HepG2 (cell line): ENCODE data around the gene PROC. TPM values are rescaled to one million over a fixed set of nuclear protein-coding genes. Genes with fewer than 3 reads are reported as not detected.

Source experiments
- BCL6 ChIP-seq: IDR thresholded peaks from 2 replicates; pipeline ENCODE4 v1.6.1; 2016; ENCODE audit warnings: missing genetic modification reagents, missing compliant biosample characterization
- CENPX ChIP-seq: sonication (generic); formaldehyde crosslinking; IDR thresholded peaks from 2 replicates; pipeline ENCODE4 v1.9.0; 2021; ENCODE audit warnings: mild to moderate bottlenecking, missing genetic modification reagents, moderate library complexity
- DPF2 ChIP-seq: sonication (generic); formaldehyde crosslinking; IDR thresholded peaks from 2 replicates; pipeline ENCODE4 v1.4.0; 2020; ENCODE audit warnings: mild to moderate bottlenecking, low read depth, missing genetic modification reagents, borderline replicate concordance
- GFI1 ChIP-seq: sonication (generic); formaldehyde crosslinking; IDR thresholded peaks from 2 replicates; pipeline ENCODE4 v1.5.0; 2020; ENCODE audit warnings: missing genetic modification reagents, mild to moderate bottlenecking, borderline replicate concordance
- GTF3A ChIP-seq: sonication (generic); formaldehyde crosslinking; conservative IDR thresholded peaks from 2 replicates; pipeline ENCODE4 v1.4.0; 2020; ENCODE audit warnings: mild to moderate bottlenecking, missing genetic modification reagents
- ISL2 ChIP-seq: sonication (generic); formaldehyde crosslinking; IDR thresholded peaks from 2 replicates; pipeline ENCODE4 v1.5.0; 2020; ENCODE audit warnings: missing genetic modification reagents
- ISX ChIP-seq: sonication (generic); formaldehyde crosslinking; conservative IDR thresholded peaks from 2 replicates; pipeline ENCODE4 v1.5.0; 2020; ENCODE audit warnings: missing genetic modification reagents
- NCOA1 ChIP-seq: sonication (generic); formaldehyde crosslinking; IDR thresholded peaks from 2 replicates; pipeline ENCODE4 v1.9.0; 2021; ENCODE audit warnings: missing genetic modification reagents
- SNAI1 ChIP-seq: sonication (generic); formaldehyde crosslinking; IDR thresholded peaks from 2 replicates; pipeline ENCODE4 v1.5.0; 2020; ENCODE audit warnings: mild to moderate bottlenecking, missing genetic modification reagents, borderline replicate concordance
- ZBTB8A ChIP-seq: sonication (generic); formaldehyde crosslinking; IDR thresholded peaks from 2 replicates; pipeline ENCODE4 v1.4.0; 2020; ENCODE audit warnings: mild to moderate bottlenecking, low read depth, missing genetic modification reagents, borderline replicate concordance
- ZC3H13 ChIP-seq: sonication (generic); formaldehyde crosslinking; IDR thresholded peaks from 2 replicates; pipeline ENCODE4 v1.8.1; 2023; ENCODE audit warnings: mild to moderate bottlenecking, missing genetic modification reagents, moderate library complexity
- ZNF367 ChIP-seq: sonication (generic); formaldehyde crosslinking; IDR thresholded peaks from 2 replicates; pipeline ENCODE4 v1.4.0; 2020; ENCODE audit warnings: missing genetic modification reagents, borderline replicate concordance
- ZNF558 ChIP-seq: sonication (generic); formaldehyde crosslinking; IDR thresholded peaks from 2 replicates; pipeline ENCODE4 v1.9.0; 2022; ENCODE audit warnings: mild to moderate bottlenecking, missing genetic modification reagents, borderline replicate concordance
- ZNF879 ChIP-seq: sonication (generic); formaldehyde crosslinking; IDR thresholded peaks from 2 replicates; pipeline ENCODE4 v1.8.1; 2023; ENCODE audit warnings: missing genetic modification reagents
- polyA plus RNA-seq, 8 experiments: library from polyadenylated mRNA; depleted of rRNA in 3 of 8; stranded (reverse) in 7 of 8; unstranded in 1 of 8; fragments of >200 nt; fragmentation: Illumina TruSeq in 4 of 8; extraction: Trizol in 4 of 8; gene quantifications; 2 replicates each; pipeline versions ENCODE4 v1.2.1 to v1.2.3, GENCODE V29; 2011 to 2016; ENCODE audit warnings: low read depth in 4 of 8, missing spikeins in 1 of 8, mixed read lengths in 1 of 8; ENCODE audit not compliant: insufficient read depth in 1 of 8
- total RNA-seq, 5 experiments: library from RNA; depleted of rRNA; stranded (reverse); fragments of >200 nt; fragmentation: Illumina TruSeq; extraction: Trizol; gene quantifications; 2 replicates each; pipeline ENCODE4 v1.2.3, GENCODE V29; 2016; ENCODE audit warnings: low read depth in 1 of 5
- TF ChIP-seq, protein P1 (sequence below): sonication (generic); formaldehyde crosslinking; IDR thresholded peaks from 2 replicates; pipeline ENCODE4 v1.4.0; 2020; ENCODE audit warnings: mild to moderate bottlenecking, missing genetic modification reagents
- TF ChIP-seq, protein P2 (sequence below): sonication (generic); formaldehyde crosslinking; IDR thresholded peaks from 2 replicates; pipeline ENCODE4 v1.4.0; 2020; ENCODE audit warnings: mild to moderate bottlenecking, missing genetic modification reagents
- TF ChIP-seq, protein P3 (sequence below): sonication (generic); formaldehyde crosslinking; IDR thresholded peaks from 2 replicates; pipeline ENCODE4 v1.4.0; 2020; ENCODE audit warnings: missing genetic modification reagents
- TF ChIP-seq, protein P4 (sequence below): sonication (generic); formaldehyde crosslinking; conservative IDR thresholded peaks from 2 replicates; pipeline ENCODE4 v1.4.0; 2020; ENCODE audit warnings: missing genetic modification reagents
- TF ChIP-seq, protein P5 (sequence below): sonication (generic); formaldehyde crosslinking; IDR thresholded peaks from 2 replicates; pipeline ENCODE4 v1.4.0; 2020; ENCODE audit warnings: mild to moderate bottlenecking, missing genetic modification reagents, borderline replicate concordance
- TF ChIP-seq, protein P6 (sequence below): IDR thresholded peaks from 2 replicates; pipeline ENCODE4 v1.6.1; 2016

PROC gene
- total and polyA plus RNA-seq, 2 of the 13 experiments (the other 11 are each of a cell fraction or from before 2014, with no cell fraction given), result 134 to 185 TPM

DNA sequence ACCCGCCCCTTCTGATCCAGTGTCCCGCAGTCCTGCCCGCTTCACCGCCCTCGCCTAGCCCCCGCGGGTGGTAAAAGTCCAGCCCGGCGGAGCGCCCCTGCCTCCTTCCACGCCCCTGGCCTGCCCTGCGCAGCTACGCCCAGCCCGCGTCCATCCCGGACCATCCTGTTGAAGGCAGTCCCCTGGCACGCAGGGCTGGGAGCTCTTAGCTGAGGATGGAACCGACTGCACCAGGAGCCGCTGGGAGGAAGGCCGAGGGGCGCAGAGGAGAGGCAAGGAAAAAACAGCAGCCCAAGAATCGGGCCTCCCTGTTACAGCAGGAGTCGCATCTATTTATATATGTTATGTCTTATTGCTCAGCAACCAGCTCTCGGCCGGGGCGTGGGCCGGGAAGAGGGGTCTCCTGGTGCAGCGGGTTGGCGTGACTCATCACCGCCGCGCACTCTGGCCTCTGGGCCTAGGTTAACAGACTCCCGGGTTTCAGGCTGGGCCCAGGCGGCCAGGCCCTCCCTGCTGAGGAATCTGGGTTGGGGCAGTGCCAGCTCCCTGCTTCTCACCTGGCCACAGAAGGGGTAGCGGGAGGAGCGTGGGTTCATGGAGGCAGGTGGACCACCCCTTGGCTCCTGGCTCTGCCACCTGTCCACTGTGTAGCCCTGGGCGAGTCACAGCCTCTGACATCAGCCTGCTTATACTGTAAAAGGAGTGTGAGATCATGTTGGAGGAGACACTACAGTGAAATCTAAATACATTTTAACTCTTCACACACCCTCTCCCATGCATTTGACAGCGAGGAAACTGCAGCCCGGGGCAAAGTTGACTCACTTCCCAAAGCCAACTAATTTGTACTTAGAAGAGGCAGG lies 17.1 kb upstream of the PROC start (continued):
- no peak for TF ChIP-seq GTF3A (CRISPR knock-in tag)
- no peak for TF ChIP-seq BCL6
- TF ChIP-seq ZBTB8A (CRISPR knock-in tag), result no peak
- TF ChIP-seq CENPX (CRISPR knock-in tag), result no peak
- no peak for TF ChIP-seq ZC3H13 (CRISPR knock-in tag)
- TF ChIP-seq SNAI1 (CRISPR knock-in tag), result no peak; the same call in 1 of the 2 replicates
- no peak for TF ChIP-seq ISX (CRISPR knock-in tag)
- no peak for TF ChIP-seq ZNF558 (CRISPR knock-in tag)
- no peak for TF ChIP-seq NCOA1 (CRISPR knock-in tag)
- no peak for TF ChIP-seq ZNF879 (CRISPR knock-in tag)
- TF ChIP-seq, protein P1, sequence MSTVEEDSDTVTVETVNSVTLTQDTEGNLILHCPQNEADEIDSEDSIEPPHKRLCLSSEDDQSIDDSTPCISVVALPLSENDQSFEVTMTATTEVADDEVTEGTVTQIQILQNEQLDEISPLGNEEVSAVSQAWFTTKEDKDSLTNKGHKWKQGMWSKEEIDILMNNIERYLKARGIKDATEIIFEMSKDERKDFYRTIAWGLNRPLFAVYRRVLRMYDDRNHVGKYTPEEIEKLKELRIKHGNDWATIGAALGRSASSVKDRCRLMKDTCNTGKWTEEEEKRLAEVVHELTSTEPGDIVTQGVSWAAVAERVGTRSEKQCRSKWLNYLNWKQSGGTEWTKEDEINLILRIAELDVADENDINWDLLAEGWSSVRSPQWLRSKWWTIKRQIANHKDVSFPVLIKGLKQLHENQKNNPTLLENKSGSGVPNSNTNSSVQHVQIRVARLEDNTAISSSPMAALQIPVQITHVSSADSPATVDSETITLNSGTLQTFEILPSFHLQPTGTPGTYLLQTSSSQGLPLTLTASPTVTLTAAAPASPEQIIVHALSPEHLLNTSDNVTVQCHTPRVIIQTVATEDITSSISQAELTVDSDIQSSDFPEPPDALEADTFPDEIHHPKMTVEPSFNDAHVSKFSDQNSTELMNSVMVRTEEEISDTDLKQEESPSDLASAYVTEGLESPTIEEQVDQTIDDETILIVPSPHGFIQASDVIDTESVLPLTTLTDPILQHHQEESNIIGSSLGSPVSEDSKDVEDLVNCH (CRISPR knock-in tag), result no peak
- TF ChIP-seq, protein P2, sequence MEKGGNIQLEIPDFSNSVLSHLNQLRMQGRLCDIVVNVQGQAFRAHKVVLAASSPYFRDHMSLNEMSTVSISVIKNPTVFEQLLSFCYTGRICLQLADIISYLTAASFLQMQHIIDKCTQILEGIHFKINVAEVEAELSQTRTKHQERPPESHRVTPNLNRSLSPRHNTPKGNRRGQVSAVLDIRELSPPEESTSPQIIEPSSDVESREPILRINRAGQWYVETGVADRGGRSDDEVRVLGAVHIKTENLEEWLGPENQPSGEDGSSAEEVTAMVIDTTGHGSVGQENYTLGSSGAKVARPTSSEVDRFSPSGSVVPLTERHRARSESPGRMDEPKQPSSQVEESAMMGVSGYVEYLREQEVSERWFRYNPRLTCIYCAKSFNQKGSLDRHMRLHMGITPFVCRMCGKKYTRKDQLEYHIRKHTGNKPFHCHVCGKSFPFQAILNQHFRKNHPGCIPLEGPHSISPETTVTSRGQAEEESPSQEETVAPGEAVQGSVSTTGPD (CRISPR knock-in tag), result no peak
- TF ChIP-seq, protein P3, sequence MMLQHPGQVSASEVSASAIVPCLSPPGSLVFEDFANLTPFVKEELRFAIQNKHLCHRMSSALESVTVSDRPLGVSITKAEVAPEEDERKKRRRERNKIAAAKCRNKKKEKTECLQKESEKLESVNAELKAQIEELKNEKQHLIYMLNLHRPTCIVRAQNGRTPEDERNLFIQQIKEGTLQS (CRISPR knock-in tag), result peak; percentile 51
- TF ChIP-seq, protein P4, sequence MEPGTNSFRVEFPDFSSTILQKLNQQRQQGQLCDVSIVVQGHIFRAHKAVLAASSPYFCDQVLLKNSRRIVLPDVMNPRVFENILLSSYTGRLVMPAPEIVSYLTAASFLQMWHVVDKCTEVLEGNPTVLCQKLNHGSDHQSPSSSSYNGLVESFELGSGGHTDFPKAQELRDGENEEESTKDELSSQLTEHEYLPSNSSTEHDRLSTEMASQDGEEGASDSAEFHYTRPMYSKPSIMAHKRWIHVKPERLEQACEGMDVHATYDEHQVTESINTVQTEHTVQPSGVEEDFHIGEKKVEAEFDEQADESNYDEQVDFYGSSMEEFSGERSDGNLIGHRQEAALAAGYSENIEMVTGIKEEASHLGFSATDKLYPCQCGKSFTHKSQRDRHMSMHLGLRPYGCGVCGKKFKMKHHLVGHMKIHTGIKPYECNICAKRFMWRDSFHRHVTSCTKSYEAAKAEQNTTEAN (CRISPR knock-in tag), result no peak
- TF ChIP-seq GFI1 (CRISPR knock-in tag), result no peak
- TF ChIP-seq ZNF367 (CRISPR knock-in tag), result no peak
- no peak for TF ChIP-seq ISL2
- TF ChIP-seq, protein P5, sequence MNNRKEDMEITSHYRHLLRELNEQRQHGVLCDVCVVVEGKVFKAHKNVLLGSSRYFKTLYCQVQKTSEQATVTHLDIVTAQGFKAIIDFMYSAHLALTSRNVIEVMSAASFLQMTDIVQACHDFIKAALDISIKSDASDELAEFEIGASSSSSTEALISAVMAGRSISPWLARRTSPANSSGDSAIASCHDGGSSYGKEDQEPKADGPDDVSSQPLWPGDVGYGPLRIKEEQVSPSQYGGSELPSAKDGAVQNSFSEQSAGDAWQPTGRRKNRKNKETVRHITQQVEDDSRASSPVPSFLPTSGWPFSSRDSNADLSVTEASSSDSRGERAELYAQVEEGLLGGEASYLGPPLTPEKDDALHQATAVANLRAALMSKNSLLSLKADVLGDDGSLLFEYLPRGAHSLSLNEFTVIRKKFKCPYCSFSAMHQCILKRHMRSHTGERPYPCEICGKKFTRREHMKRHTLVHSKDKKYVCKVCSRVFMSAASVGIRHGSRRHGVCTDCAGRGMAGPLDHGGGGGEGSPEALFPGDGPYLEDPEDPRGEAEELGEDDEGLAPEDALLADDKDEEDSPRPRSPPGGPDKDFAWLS, result no peak
- TF ChIP-seq, protein P6, sequence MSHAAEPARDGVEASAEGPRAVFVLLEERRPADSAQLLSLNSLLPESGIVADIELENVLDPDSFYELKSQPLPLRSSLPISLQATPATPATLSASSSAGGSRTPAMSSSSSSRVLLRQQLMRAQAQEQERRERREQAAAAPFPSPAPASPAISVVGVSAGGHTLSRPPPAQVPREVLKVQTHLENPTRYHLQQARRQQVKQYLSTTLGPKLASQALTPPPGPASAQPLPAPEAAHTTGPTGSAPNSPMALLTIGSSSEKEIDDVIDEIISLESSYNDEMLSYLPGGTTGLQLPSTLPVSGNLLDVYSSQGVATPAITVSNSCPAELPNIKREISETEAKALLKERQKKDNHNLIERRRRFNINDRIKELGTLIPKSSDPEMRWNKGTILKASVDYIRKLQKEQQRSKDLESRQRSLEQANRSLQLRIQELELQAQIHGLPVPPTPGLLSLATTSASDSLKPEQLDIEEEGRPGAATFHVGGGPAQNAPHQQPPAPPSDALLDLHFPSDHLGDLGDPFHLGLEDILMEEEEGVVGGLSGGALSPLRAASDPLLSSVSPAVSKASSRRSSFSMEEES (CRISPR knock-in tag), result no peak
- TF ChIP-seq DPF2 (CRISPR knock-in tag), result no peak
